HepG2 (cell line): ENCODE measurements around the gene TADA2B. TPM values are rescaled to one million over a fixed set of nuclear protein-coding genes. Genes with fewer than 3 reads are reported as not detected.

Experiments used
- ATAC-seq: fragments of 200-7000 bp; cut with Tn5 transposase; 3 replicates; pipeline ENCODE4 v1.9.1; 2020; ENCODE audit warnings: mild to moderate bottlenecking, moderate library complexity
- BruUV-seq: library from RNA; stranded (reverse); fragments of 400-500 nt; replicated peaks from 2 replicates; lab custom pipeline; 2021; lab: Mats Ljungman, UMichigan
- CTCF ChIA-PET: fragments of 300-600 bp; formaldehyde crosslinking; extraction: SDS; loops from one replicate; lab custom pipeline; 2021; ENCODE audit warnings: low total read pairs, inconsistent platforms, low intra/inter-chr PET ratio; lab: Yijun Ruan, JAX
- POLR2A ChIA-PET: fragments of 350-600 bp; sonication (Branson Sonifier 250); formaldehyde crosslinking; loops from one replicate; lab custom pipeline; 2020; ENCODE audit warnings: antibody characterized with exemption, inconsistent platforms; lab: Yijun Ruan, JAX
- DNase-seq: peaks from one replicate; pipeline ENCODE4 v3.0.0-alpha.2; 2015; ENCODE audit warnings: low spot score
- FAIRE-seq: peaks from 3 replicates; lab custom pipeline; 2011; peaks lifted over from hg19 to GRCh38; lab: Jason Lieb, UNC
- H2AFZ ChIP-seq: one replicate; pipeline ENCODE4 v1.6.1; 2011; ENCODE audit warnings: low read length, inconsistent platforms
- H3K27ac ChIP-seq: fragments of 300-600 bp; 3 replicates; pipeline ENCODE4 v1.8.0; 2011; ENCODE audit warnings: mixed run types, mild to moderate bottlenecking, mixed read lengths, low read length, inconsistent platforms; ENCODE audit not compliant: insufficient read depth; ENCODE audit errors: extremely low read length
- H3K27me3 ChIP-seq, 2 experiments: fragments of 200-600 bp in 1 of 2; 2 replicates in 1 of 2; 3 replicates in 1 of 2; pipeline versions ENCODE4 v1.6.0 to v1.8.0; 2011; ENCODE audit warnings: low read length in 2 of 2, mild to moderate bottlenecking in 2 of 2, moderate library complexity in 2 of 2, inconsistent platforms in 1 of 2; ENCODE audit not compliant: insufficient read depth in 2 of 2, control insufficient read depth in 1 of 2
- H3K36me3 ChIP-seq, 2 experiments: fragments of 200-600 bp in 1 of 2; replicated peaks in 1 of 2; 2 replicates in 1 of 2; 3 replicates in 1 of 2; pipeline versions ENCODE4 v1.5.1 to v1.8.0; 2011; ENCODE audit warnings: low read length in 2 of 2, inconsistent platforms in 1 of 2; ENCODE audit not compliant: insufficient read depth in 2 of 2, control insufficient read depth in 1 of 2
- H3K4me1 ChIP-seq: 2 replicates; pipeline ENCODE4 v1.5.1; 2012; ENCODE audit warnings: low read length, inconsistent platforms; ENCODE audit not compliant: insufficient read depth
- H3K4me2 ChIP-seq: 2 replicates; pipeline ENCODE4 v1.6.0; 2011; ENCODE audit warnings: low read depth, low read length, inconsistent platforms
- H3K4me3 ChIP-seq, 3 experiments: fragments of 200-600 bp in 1 of 3; sonication (generic), shearing (Covaris generic) in 1 of 3; replicated peaks in 1 of 3; 2 replicates each; pipeline ENCODE4 v1.5.1; 2011 to 2016; ENCODE audit warnings: low read length in 3 of 3, inconsistent platforms in 2 of 3, low read depth in 2 of 3, mild to moderate bottlenecking in 2 of 3, control low read depth in 1 of 3, mixed read lengths in 1 of 3; ENCODE audit not compliant: insufficient read depth in 1 of 3
- H3K79me2 ChIP-seq: one replicate; pipeline ENCODE4 v1.6.1; 2011; ENCODE audit warnings: low read length, inconsistent platforms; ENCODE audit not compliant: insufficient read depth
- H3K9ac ChIP-seq: 2 replicates; pipeline ENCODE4 v1.6.0; 2011; ENCODE audit warnings: mild to moderate bottlenecking, low read depth, low read length, inconsistent platforms; ENCODE audit not compliant: insufficient read depth
- H3K9me3 ChIP-seq: 2 replicates; pipeline ENCODE4 v1.5.1; 2012; ENCODE audit warnings: mild to moderate bottlenecking, low read length
- H4K20me1 ChIP-seq: 2 replicates; pipeline ENCODE4 v1.6.0; 2011; ENCODE audit warnings: inconsistent platforms, mild to moderate bottlenecking, low read length, moderate library complexity; ENCODE audit not compliant: insufficient read depth
- ATF1 ChIP-seq: IDR thresholded peaks from 2 replicates; pipeline ENCODE4 v1.6.1; 2016; ENCODE audit warnings: mild to moderate bottlenecking, control low read depth
- BHLHE40 ChIP-seq: IDR thresholded peaks from 2 replicates; pipeline ENCODE4 v1.6.1; 2011; ENCODE audit warnings: low read length, improper control_type of control experiment
- ESRRA ChIP-seq: sonication (generic); formaldehyde crosslinking; IDR thresholded peaks from 2 replicates; pipeline ENCODE4 v1.5.1; 2020; ENCODE audit warnings: mild to moderate bottlenecking, low read depth, missing genetic modification reagents
- EZH2 ChIP-seq: conservative IDR thresholded peaks from 2 replicates; pipeline ENCODE4 v1.6.1; 2012; ENCODE audit warnings: mild to moderate bottlenecking, low read depth, low read length, moderate library complexity
- YEATS2 ChIP-seq: sonication (generic); formaldehyde crosslinking; IDR thresholded peaks from 2 replicates; pipeline ENCODE4 v1.4.0; 2020; ENCODE audit warnings: missing genetic modification reagents, borderline replicate concordance
- ZNF160 ChIP-seq: sonication (generic); formaldehyde crosslinking; IDR thresholded peaks from 2 replicates; pipeline ENCODE4 v1.8.0; 2022; ENCODE audit warnings: mild to moderate bottlenecking, inconsistent platforms, missing genetic modification reagents
- ZNF350 ChIP-seq: sonication (generic); formaldehyde crosslinking; IDR thresholded peaks from 2 replicates; pipeline ENCODE4 v1.4.0; 2020; ENCODE audit warnings: mild to moderate bottlenecking, low read depth, missing genetic modification reagents, borderline replicate concordance
- ZNF564 ChIP-seq: sonication (generic); formaldehyde crosslinking; IDR thresholded peaks from 2 replicates; pipeline ENCODE4 v1.8.1; 2023; ENCODE audit warnings: mild to moderate bottlenecking, missing genetic modification reagents
- ZNF784 ChIP-seq: sonication (generic); formaldehyde crosslinking; IDR thresholded peaks from 2 replicates; pipeline ENCODE4 v1.5.1; 2020; ENCODE audit warnings: missing genetic modification reagents, mild to moderate bottlenecking, borderline replicate concordance
- WGBS: methylation state at CpG from one replicate; pipeline ENCODE4 v1.1.6; 2017; ENCODE audit warnings: low lambda C conversion rate; 5-methylcytosine and 5-hydroxymethylcytosine counted together
- in situ Hi-C: cut with HindIII; loops from 2 replicates; pipeline ENCODE4 v1.10.0; 2017; ENCODE audit warnings: low pct_unique_long_range_greater_than_20kb; ENCODE audit not compliant: extremely low pct_ligation_motif_present
- intact Hi-C: fragments of 100-400 bp; cut with micrococcal nuclease; formaldehyde crosslinking; loops from one replicate; pipeline ENCODE4 v1.10.0; 2022; ENCODE audit not compliant: unreplicated experiment
- polyA plus RNA-seq, 8 experiments: library from polyadenylated mRNA; depleted of rRNA in 3 of 8; stranded (reverse) in 7 of 8; unstranded in 1 of 8; fragments of >200 nt; fragmentation: Illumina TruSeq in 4 of 8; extraction: Trizol in 4 of 8; gene quantifications; 2 replicates each; pipeline versions ENCODE4 v1.2.1 to v1.2.3, GENCODE V29; 2011 to 2016; ENCODE audit warnings: low read depth in 4 of 8, missing spikeins in 1 of 8, mixed read lengths in 1 of 8; ENCODE audit not compliant: insufficient read depth in 1 of 8
- total RNA-seq, 5 experiments: library from RNA; depleted of rRNA; stranded (reverse); fragments of >200 nt; fragmentation: Illumina TruSeq; extraction: Trizol; gene quantifications; 2 replicates each; pipeline ENCODE4 v1.2.3, GENCODE V29; 2016; ENCODE audit warnings: low read depth in 1 of 5
- TF ChIP-seq, protein P1 (sequence below): sonication (generic); formaldehyde crosslinking; IDR thresholded peaks from 2 replicates; pipeline ENCODE4 v1.9.0; 2021; ENCODE audit warnings: mild to moderate bottlenecking, missing genetic modification reagents
- TF ChIP-seq, protein P2 (sequence below): sonication (generic); formaldehyde crosslinking; IDR thresholded peaks from 2 replicates; pipeline ENCODE4 v1.4.0; 2020; ENCODE audit warnings: mild to moderate bottlenecking, missing genetic modification reagents

Gene TADA2B
- total and polyA plus RNA-seq, 2 of the 13 experiments (the other 11 are each of a cell fraction or from before 2014, with no cell fraction given), result 4.6 to 8.9 TPM

DNA sequence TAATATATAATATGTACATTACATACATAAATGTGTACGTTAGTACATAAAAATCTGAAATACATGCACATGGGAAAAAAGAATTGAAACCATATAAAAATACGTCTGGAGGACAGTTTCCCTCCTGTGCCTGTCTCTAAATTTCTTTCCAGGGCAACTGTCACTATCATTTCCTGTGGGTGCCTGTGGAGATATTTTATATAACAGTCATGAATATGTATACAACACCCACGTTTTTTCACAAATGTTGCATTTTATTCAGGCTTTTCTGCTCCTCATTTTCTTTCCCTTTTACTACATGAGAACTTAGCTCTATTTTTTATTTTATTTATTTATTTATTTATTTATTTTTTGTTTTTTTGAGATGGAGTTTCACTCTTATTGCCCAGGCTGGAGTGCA lies 48.9 kb downstream of the TADA2B start:
- Histone ChIP-seq H3K36me3 (no peaks in the 10 kb centered on the region), H3K9me3 (no peaks in the 10 kb centered on the region), H3K4me1 (no peaks in the 10 kb centered on the region), H3K9ac (no peak overlapping the region), H3K79me2 (no peaks in the 10 kb centered on the region), H4K20me1 (no peaks in the 10 kb centered on the region), H3K4me3 (no peak overlapping the region), H3K27ac (no peak overlapping the region), H3K4me2 (no peak overlapping the region), H2AFZ (no peak overlapping the region), H3K27me3 (peaks cover 3 to 37% of the 10 kb centered on the region in 2 experiments; a peak in 4 of 5 replicates)
- ChIA-PET CTCF (no interaction called here), POLR2A (no interaction called here)
- BruUV-seq, result no TSS peak
- intact Hi-C loops (no loop called here), in situ Hi-C loops (no loop called here)
- DNase-seq (no peak), ATAC-seq (no peak), FAIRE-seq (no peak)
- 32% methylated on average over 3 of the region's 3 CpGs for WGBS
- TF ChIP-seq ZNF784 (no peak), EZH2 (no peak), BHLHE40 (no peak), ESRRA (CRISPR knock-in tag) (no peak), ZNF350 (CRISPR knock-in tag) (no peak), ZNF160 (CRISPR knock-in tag) (no peak), ATF1 (no peak), ZNF564 (CRISPR knock-in tag) (no peak), YEATS2 (CRISPR knock-in tag) (no peak)
- TF ChIP-seq, protein P1, sequence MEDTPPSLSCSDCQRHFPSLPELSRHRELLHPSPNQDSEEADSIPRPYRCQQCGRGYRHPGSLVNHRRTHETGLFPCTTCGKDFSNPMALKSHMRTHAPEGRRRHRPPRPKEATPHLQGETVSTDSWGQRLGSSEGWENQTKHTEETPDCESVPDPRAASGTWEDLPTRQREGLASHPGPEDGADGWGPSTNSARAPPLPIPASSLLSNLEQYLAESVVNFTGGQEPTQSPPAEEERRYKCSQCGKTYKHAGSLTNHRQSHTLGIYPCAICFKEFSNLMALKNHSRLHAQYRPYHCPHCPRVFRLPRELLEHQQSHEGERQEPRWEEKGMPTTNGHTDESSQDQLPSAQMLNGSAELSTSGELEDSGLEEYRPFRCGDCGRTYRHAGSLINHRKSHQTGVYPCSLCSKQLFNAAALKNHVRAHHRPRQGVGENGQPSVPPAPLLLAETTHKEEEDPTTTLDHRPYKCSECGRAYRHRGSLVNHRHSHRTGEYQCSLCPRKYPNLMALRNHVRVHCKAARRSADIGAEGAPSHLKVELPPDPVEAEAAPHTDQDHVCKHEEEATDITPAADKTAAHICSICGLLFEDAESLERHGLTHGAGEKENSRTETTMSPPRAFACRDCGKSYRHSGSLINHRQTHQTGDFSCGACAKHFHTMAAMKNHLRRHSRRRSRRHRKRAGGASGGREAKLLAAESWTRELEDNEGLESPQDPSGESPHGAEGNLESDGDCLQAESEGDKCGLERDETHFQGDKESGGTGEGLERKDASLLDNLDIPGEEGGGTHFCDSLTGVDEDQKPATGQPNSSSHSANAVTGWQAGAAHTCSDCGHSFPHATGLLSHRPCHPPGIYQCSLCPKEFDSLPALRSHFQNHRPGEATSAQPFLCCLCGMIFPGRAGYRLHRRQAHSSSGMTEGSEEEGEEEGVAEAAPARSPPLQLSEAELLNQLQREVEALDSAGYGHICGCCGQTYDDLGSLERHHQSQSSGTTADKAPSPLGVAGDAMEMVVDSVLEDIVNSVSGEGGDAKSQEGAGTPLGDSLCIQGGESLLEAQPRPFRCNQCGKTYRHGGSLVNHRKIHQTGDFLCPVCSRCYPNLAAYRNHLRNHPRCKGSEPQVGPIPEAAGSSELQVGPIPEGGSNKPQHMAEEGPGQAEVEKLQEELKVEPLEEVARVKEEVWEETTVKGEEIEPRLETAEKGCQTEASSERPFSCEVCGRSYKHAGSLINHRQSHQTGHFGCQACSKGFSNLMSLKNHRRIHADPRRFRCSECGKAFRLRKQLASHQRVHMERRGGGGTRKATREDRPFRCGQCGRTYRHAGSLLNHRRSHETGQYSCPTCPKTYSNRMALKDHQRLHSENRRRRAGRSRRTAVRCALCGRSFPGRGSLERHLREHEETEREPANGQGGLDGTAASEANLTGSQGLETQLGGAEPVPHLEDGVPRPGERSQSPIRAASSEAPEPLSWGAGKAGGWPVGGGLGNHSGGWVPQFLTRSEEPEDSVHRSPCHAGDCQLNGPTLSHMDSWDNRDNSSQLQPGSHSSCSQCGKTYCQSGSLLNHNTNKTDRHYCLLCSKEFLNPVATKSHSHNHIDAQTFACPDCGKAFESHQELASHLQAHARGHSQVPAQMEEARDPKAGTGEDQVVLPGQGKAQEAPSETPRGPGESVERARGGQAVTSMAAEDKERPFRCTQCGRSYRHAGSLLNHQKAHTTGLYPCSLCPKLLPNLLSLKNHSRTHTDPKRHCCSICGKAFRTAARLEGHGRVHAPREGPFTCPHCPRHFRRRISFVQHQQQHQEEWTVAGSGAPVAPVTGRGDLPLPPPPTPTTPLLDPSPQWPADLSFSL, result no peak
- TF ChIP-seq, protein P2, sequence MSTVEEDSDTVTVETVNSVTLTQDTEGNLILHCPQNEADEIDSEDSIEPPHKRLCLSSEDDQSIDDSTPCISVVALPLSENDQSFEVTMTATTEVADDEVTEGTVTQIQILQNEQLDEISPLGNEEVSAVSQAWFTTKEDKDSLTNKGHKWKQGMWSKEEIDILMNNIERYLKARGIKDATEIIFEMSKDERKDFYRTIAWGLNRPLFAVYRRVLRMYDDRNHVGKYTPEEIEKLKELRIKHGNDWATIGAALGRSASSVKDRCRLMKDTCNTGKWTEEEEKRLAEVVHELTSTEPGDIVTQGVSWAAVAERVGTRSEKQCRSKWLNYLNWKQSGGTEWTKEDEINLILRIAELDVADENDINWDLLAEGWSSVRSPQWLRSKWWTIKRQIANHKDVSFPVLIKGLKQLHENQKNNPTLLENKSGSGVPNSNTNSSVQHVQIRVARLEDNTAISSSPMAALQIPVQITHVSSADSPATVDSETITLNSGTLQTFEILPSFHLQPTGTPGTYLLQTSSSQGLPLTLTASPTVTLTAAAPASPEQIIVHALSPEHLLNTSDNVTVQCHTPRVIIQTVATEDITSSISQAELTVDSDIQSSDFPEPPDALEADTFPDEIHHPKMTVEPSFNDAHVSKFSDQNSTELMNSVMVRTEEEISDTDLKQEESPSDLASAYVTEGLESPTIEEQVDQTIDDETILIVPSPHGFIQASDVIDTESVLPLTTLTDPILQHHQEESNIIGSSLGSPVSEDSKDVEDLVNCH (CRISPR knock-in tag), result no peak
